HEK293 (cell line): ENCODE measurements around the gene MRPL11.

Source experiments
- CTCF ChIA-PET: fragments of 350-600 bp; formaldehyde crosslinking; extraction: SDS; loops from one replicate; lab custom pipeline; 2021; ENCODE audit warnings: antibody characterized with exemption; lab: Yijun Ruan, JAX
- POLR2A ChIA-PET: fragments of 300-600 bp; formaldehyde crosslinking; extraction: SDS; loops from one replicate; lab custom pipeline; 2020; ENCODE audit warnings: antibody characterized with exemption, inconsistent platforms; lab: Yijun Ruan, JAX
- H3K27ac ChIP-seq: fragments of 200-500 bp; sonication (Bioruptor generic); 2 replicates; pipeline ENCODE4 v1.5.1; 2014; ENCODE audit warnings: low read depth, low read length, control low read depth, inconsistent platforms; ENCODE audit errors: extremely low read depth
- H3K36me3 ChIP-seq, 2 experiments: fragments of 200-500 bp in 1 of 2; sonication (Bioruptor generic) in 1 of 2; 1 replicate in 1 of 2; 2 replicates in 1 of 2; pipeline ENCODE4 v1.5.1; 2014 to 2017; ENCODE audit warnings: inconsistent platforms in 2 of 2, low read length in 2 of 2; ENCODE audit not compliant: control insufficient read depth in 2 of 2, insufficient read depth in 1 of 2
- H3K4me1 ChIP-seq: fragments of 200-500 bp; sonication (Bioruptor generic); 2 replicates; pipeline ENCODE4 v1.5.1; 2014; ENCODE audit warnings: mild to moderate bottlenecking, low read length, inconsistent platforms; ENCODE audit not compliant: control insufficient read depth, insufficient read depth
- H3K4me3 ChIP-seq: 2 replicates; pipeline ENCODE4 v1.5.1; 2011; ENCODE audit warnings: low read depth, mild to moderate bottlenecking, control low read depth, low read length, moderate library complexity
- H3K9me3 ChIP-seq: fragments of 200-500 bp; sonication (Bioruptor generic); 2 replicates; pipeline ENCODE4 v1.5.1; 2014; ENCODE audit warnings: low read depth, low read length, inconsistent platforms; ENCODE audit not compliant: control insufficient read depth, insufficient read depth
- ELK4 ChIP-seq: IDR thresholded peaks from 2 replicates; pipeline ENCODE4 v1.6.1; 2011; ENCODE audit warnings: mild to moderate bottlenecking, low read depth, low read length, borderline replicate concordance
- FEZF1 ChIP-seq: fragments of 450-650 bp; formaldehyde crosslinking; IDR thresholded peaks from 2 replicates; pipeline ENCODE4 v1.5.1; 2016; ENCODE audit warnings: missing biosample characterization, missing genetic modification characterization
- GLI4 ChIP-seq: fragments of 450-650 bp; formaldehyde crosslinking; IDR thresholded peaks from 2 replicates; pipeline ENCODE4 v1.5.1; 2016; ENCODE audit warnings: missing biosample characterization, missing genetic modification characterization
- HOXC10 ChIP-seq: sonication (generic); formaldehyde crosslinking; IDR thresholded peaks from 2 replicates; pipeline ENCODE4 v1.8.1; 2023; ENCODE audit warnings: mild to moderate bottlenecking, missing genetic modification reagents
- KLF1 ChIP-seq: fragments of 450-650 bp; formaldehyde crosslinking; IDR thresholded peaks from 2 replicates; pipeline ENCODE4 v1.5.1; 2016; ENCODE audit warnings: missing biosample characterization, missing genetic modification characterization
- PRDM10 ChIP-seq: fragments of 450-650 bp; formaldehyde crosslinking; IDR thresholded peaks from 2 replicates; pipeline ENCODE4 v1.5.1; 2016; ENCODE audit warnings: missing biosample characterization, missing genetic modification characterization
- REPIN1 ChIP-seq: fragments of 450-650 bp; formaldehyde crosslinking; IDR thresholded peaks from 2 replicates; pipeline ENCODE4 v1.5.1; 2017; ENCODE audit warnings: missing biosample characterization, missing genetic modification characterization, low read depth
- SCRT1 ChIP-seq: fragments of 450-650 bp; formaldehyde crosslinking; IDR thresholded peaks from 2 replicates; pipeline ENCODE4 v1.5.1; 2016; ENCODE audit warnings: missing biosample characterization, missing genetic modification characterization, borderline replicate concordance
- SP3 ChIP-seq: fragments of 450-650 bp; formaldehyde crosslinking; IDR thresholded peaks from 2 replicates; pipeline ENCODE4 v1.5.1; 2016; ENCODE audit warnings: missing biosample characterization, missing genetic modification characterization
- SP7 ChIP-seq: fragments of 450-650 bp; formaldehyde crosslinking; IDR thresholded peaks from 2 replicates; pipeline ENCODE4 v1.5.1; 2016; ENCODE audit warnings: missing biosample characterization, missing genetic modification characterization
- TRIM28 ChIP-seq: IDR thresholded peaks from 2 replicates; pipeline ENCODE4 v1.6.1; 2011; ENCODE audit warnings: low read length, control low read depth, borderline replicate concordance
- TSHZ1 ChIP-seq: fragments of 450-650 bp; formaldehyde crosslinking; IDR thresholded peaks from 2 replicates; pipeline ENCODE4 v1.5.1; 2016; ENCODE audit warnings: missing biosample characterization, missing genetic modification characterization, borderline replicate concordance
- ZNF112 ChIP-seq: fragments of 450-650 bp; formaldehyde crosslinking; IDR thresholded peaks from 2 replicates; pipeline ENCODE4 v1.5.0; 2017; ENCODE audit warnings: missing biosample characterization, missing genetic modification characterization
- ZNF211 ChIP-seq: fragments of 450-650 bp; formaldehyde crosslinking; IDR thresholded peaks from 2 replicates; pipeline ENCODE4 v1.5.1; 2016; ENCODE audit warnings: low read depth, missing biosample characterization, missing genetic modification characterization
- ZNF24 ChIP-seq: fragments of 450-650 bp; formaldehyde crosslinking; IDR thresholded peaks from 2 replicates; pipeline ENCODE4 v1.5.1; 2016; ENCODE audit warnings: missing biosample characterization, missing genetic modification characterization
- ZNF248 ChIP-seq: fragments of 450-650 bp; formaldehyde crosslinking; IDR thresholded peaks from 2 replicates; pipeline ENCODE4 v1.5.1; 2017; ENCODE audit warnings: missing biosample characterization, missing genetic modification characterization
- ZNF544 ChIP-seq: fragments of 450-650 bp; formaldehyde crosslinking; IDR thresholded peaks from 2 replicates; pipeline ENCODE4 v1.5.0; 2017; ENCODE audit warnings: missing biosample characterization, missing genetic modification characterization
- ZNF645 ChIP-seq: fragments of 450-650 bp; formaldehyde crosslinking; IDR thresholded peaks from 2 replicates; pipeline ENCODE4; 2016; ENCODE audit warnings: missing biosample characterization, missing genetic modification characterization
- ZNF670 ChIP-seq: fragments of 450-650 bp; formaldehyde crosslinking; IDR thresholded peaks from 2 replicates; pipeline ENCODE4 v1.5.1; 2016; ENCODE audit warnings: missing biosample characterization, missing genetic modification characterization, low read depth
- ZNF791 ChIP-seq: fragments of 450-650 bp; formaldehyde crosslinking; IDR thresholded peaks from 2 replicates; pipeline ENCODE4 v1.5.1; 2016; ENCODE audit warnings: missing biosample characterization, missing genetic modification characterization
- ZNF830 ChIP-seq: fragments of 450-650 bp; IDR thresholded peaks from 2 replicates; pipeline ENCODE4 v1.5.0; 2018; ENCODE audit warnings: missing biosample characterization, missing genetic modification characterization, low read depth, mild to moderate bottlenecking, moderate library complexity
- ZSCAN18 ChIP-seq: fragments of 450-650 bp; formaldehyde crosslinking; IDR thresholded peaks from 2 replicates; pipeline ENCODE4 v1.5.1; 2016; ENCODE audit warnings: missing biosample characterization, missing genetic modification characterization

The MRPL11 gene

GRCh38 chr11:66415423-66415822 lies 23.2 kb downstream of the MRPL11 start:
- POLR2A ChIA-PET, result interaction anchor here (0.9 kb wide), 1 partner anchor 23 kb away, joined by 4 read pairs; the partner anchor contains the start of gene MRPL11
- Histone ChIP-seq H3K27ac (no peak overlapping the region), H3K4me1 (no peaks in the 10 kb centered on the region), H3K4me3 (no peak overlapping the region), H3K9me3 (no peaks in the 10 kb centered on the region), H3K36me3 (no peaks in the 10 kb centered on the region)
- CTCF ChIA-PET, result interaction anchor here (0.7 to 2.8 kb wide), 5 partner anchors 15 to 239 kb away, joined by 3 to 13 read pairs (median 4); partner anchors contain the start of gene MRPL11
- TF ChIP-seq SP3 (tag by site-specific recombination) (no peak), SP7 (tag by site-specific recombination) (no peak), ELK4 (no peak), ZNF791 (tag by site-specific recombination) (no peak), REPIN1 (tag by site-specific recombination) (no peak), GLI4 (no peak), ZSCAN18 (no peak), ZNF645 (no peak), ZNF248 (no peak), ZNF211 (tag by site-specific recombination) (no peak), PRDM10 (tag by site-specific recombination) (no peak), TRIM28 (no peak), ZNF24 (tag by site-specific recombination) (no peak), KLF1 (no peak), ZNF544 (tag by site-specific recombination) (no peak)

GRCh38 chr11:66414120-66414934 lies 24.3 kb downstream of the MRPL11 start:
- Histone ChIP-seq H3K4me1 (no peaks in the 10 kb centered on the region), H3K9me3 (no peaks in the 10 kb centered on the region), H3K36me3 (no peaks in the 10 kb centered on the region), H3K4me3 (no peak overlapping the region), H3K27ac (no peak overlapping the region)
- ChIA-PET CTCF (interaction anchor here (0.8 to 2.8 kb wide), 3 partner anchors 13 to 24 kb away, joined by 3 to 9 read pairs (median 7); partner anchors contain the start of gene MRPL11), POLR2A (interaction anchor here (0.5 kb wide), 1 partner anchor 14 kb away, joined by 3 read pairs; no protein-coding TSS in a partner anchor)
- TF ChIP-seq ZNF112 (tag by site-specific recombination) (no peak), ZNF670 (tag by site-specific recombination) (no peak), FEZF1 (tag by site-specific recombination) (no peak), SCRT1 (no peak), HOXC10 (CRISPR knock-in tag) (no peak), ZSCAN18 (no peak), ZNF830 (tag by site-specific recombination) (no peak), TSHZ1 (no peak)
